Endothelial cell of umbilical vein (primary cell): ENCODE measurements around the gene BIK. TPM values are rescaled to one million over a fixed set of nuclear protein-coding genes. Genes with fewer than 3 reads are reported as not detected.

Experiments used
- BruUV-seq: library from RNA; stranded (reverse); fragments of 400-500 nt; replicated peaks from 2 replicates; lab custom pipeline; 2021; lab: Mats Ljungman, UMichigan
- CTCF ChIA-PET: fragments of 300-600, 350-600 bp; sonication (Branson Sonifier 250); formaldehyde crosslinking; loops from one replicate; lab custom pipeline; 2021; ENCODE audit warnings: antibody characterized with exemption, inconsistent platforms; lab: Charles Lee
- POLR2A ChIA-PET: fragments of 300-600, 350-600 bp; sonication (Branson Sonifier 250); formaldehyde crosslinking; loops from one replicate; lab custom pipeline; 2021; ENCODE audit warnings: antibody characterized with exemption, inconsistent platforms; lab: Charles Lee
- DNase-seq: peaks from one replicate; pipeline ENCODE4 v3.0.0-alpha.2; 2011; ENCODE audit warnings: low read depth, low spot score
- FAIRE-seq: peaks from 2 replicates; lab custom pipeline; 2011; peaks lifted over from hg19 to GRCh38; lab: Jason Lieb, UNC
- H2AFZ ChIP-seq: 2 replicates; pipeline ENCODE4 v1.6.0; 2012; ENCODE audit warnings: low read depth, low read length, control low read depth, inconsistent platforms
- H3K27ac ChIP-seq: 2 replicates; pipeline ENCODE4 v1.5.1; 2011; ENCODE audit warnings: low read depth, mild to moderate bottlenecking, control low read depth, low read length, moderate library complexity; ENCODE audit not compliant: insufficient read depth
- H3K27me3 ChIP-seq, 2 experiments: 2 replicates each; pipeline versions ENCODE4 v1.6.0 to v1.6.1; 2011; ENCODE audit warnings: low read length in 2 of 2, mixed read lengths in 1 of 2; ENCODE audit not compliant: control insufficient read depth in 2 of 2, insufficient read depth in 2 of 2
- H3K36me3 ChIP-seq, 2 experiments: 2 replicates in 1 of 2; 3 replicates in 1 of 2; pipeline ENCODE4 v1.5.1; 2011; ENCODE audit warnings: low read length in 2 of 2, mild to moderate bottlenecking in 1 of 2, moderate library complexity in 1 of 2; ENCODE audit not compliant: control insufficient read depth in 2 of 2, insufficient read depth in 2 of 2; ENCODE audit errors: extremely low read depth in 1 of 2
- H3K4me1 ChIP-seq: 3 replicates; pipeline ENCODE4 v1.5.1; 2011; ENCODE audit warnings: mild to moderate bottlenecking, low read length; ENCODE audit not compliant: control insufficient read depth, insufficient read depth; ENCODE audit errors: extremely low read depth
- H3K4me2 ChIP-seq: 2 replicates; pipeline ENCODE4 v1.6.1; 2011; ENCODE audit warnings: low read length, control low read depth, mixed read lengths; ENCODE audit not compliant: insufficient read depth
- H3K4me3 ChIP-seq, 3 experiments: fragments of 200-600 bp in 1 of 3; sonication (generic), shearing (Covaris generic) in 1 of 3; replicated peaks in 1 of 3; 2 replicates each; pipeline ENCODE4 v1.5.1; 2011 to 2016; ENCODE audit warnings: control low read depth in 3 of 3, low read length in 3 of 3, mild to moderate bottlenecking in 2 of 3, inconsistent platforms in 1 of 3, low read depth in 1 of 3, moderate library complexity in 1 of 3; ENCODE audit not compliant: insufficient read depth in 1 of 3
- H3K79me2 ChIP-seq: 2 replicates; pipeline ENCODE4 v1.6.0; 2012; ENCODE audit warnings: low read length, inconsistent platforms; ENCODE audit not compliant: control insufficient read depth, insufficient read depth
- H3K9ac ChIP-seq: replicated peaks from 2 replicates; pipeline ENCODE3; 2011; ENCODE audit warnings: low read length, control low read depth; ENCODE audit not compliant: insufficient read depth; ENCODE audit errors: extremely low read depth
- H3K9me1 ChIP-seq: replicated peaks from 3 replicates; pipeline ENCODE4 v1.6.0; 2011; ENCODE audit warnings: mild to moderate bottlenecking, low read length; ENCODE audit not compliant: control insufficient read depth, insufficient read depth; ENCODE audit errors: extremely low read depth
- H3K9me3 ChIP-seq: replicated peaks from 2 replicates; pipeline ENCODE4 v1.5.1; 2012; ENCODE audit warnings: low read length, inconsistent platforms; ENCODE audit not compliant: control insufficient read depth, insufficient read depth
- H4K20me1 ChIP-seq: replicated peaks from 2 replicates; pipeline ENCODE3; 2011; ENCODE audit warnings: mild to moderate bottlenecking, low read length; ENCODE audit not compliant: control insufficient read depth, insufficient read depth; ENCODE audit errors: extremely low read depth
- EZH2 ChIP-seq: IDR thresholded peaks from 2 replicates; pipeline ENCODE4 v1.6.1; 2012; ENCODE audit warnings: borderline replicate concordance, low read depth, mild to moderate bottlenecking, moderate library complexity, low read length, inconsistent platforms; ENCODE audit not compliant: severe bottlenecking
- FOS ChIP-seq: IDR thresholded peaks from 2 replicates; pipeline ENCODE4 v1.6.1; 2011; ENCODE audit warnings: mild to moderate bottlenecking, low read length, moderate library complexity, borderline replicate concordance; ENCODE audit not compliant: insufficient read depth
- GATA2 ChIP-seq: IDR thresholded peaks from 2 replicates; pipeline ENCODE4 v1.7.0; 2011; ENCODE audit warnings: low read depth, mild to moderate bottlenecking, moderate library complexity, mixed read lengths, low read length; ENCODE audit not compliant: insufficient read length, insufficient read depth
- JUN ChIP-seq: IDR thresholded peaks from 2 replicates; pipeline ENCODE4 v1.6.1; 2011; ENCODE audit warnings: borderline replicate concordance, low read depth; ENCODE audit not compliant: insufficient read length, insufficient read depth
- MAX ChIP-seq: IDR thresholded peaks from 2 replicates; pipeline ENCODE4 v1.6.1; 2011; ENCODE audit not compliant: insufficient read depth, insufficient read length
- MYC ChIP-seq: IDR thresholded peaks from one replicate; pipeline ENCODE4 v1.6.1; 2011; ENCODE audit warnings: mild to moderate bottlenecking, low read depth, low read length
- POLR2A ChIP-seq: IDR thresholded peaks from 2 replicates; pipeline ENCODE4 v1.6.1; 2012; ENCODE audit warnings: low read depth, mild to moderate bottlenecking, control low read depth, low read length
- POLR2AphosphoS5 ChIP-seq: IDR thresholded peaks from 2 replicates; pipeline ENCODE4 v1.6.1; 2012; ENCODE audit warnings: low read depth, mild to moderate bottlenecking, control low read depth, low read length, moderate library complexity; ENCODE audit not compliant: insufficient read depth
- dilution Hi-C: fragments of 300-500 bp; cut with MboI; formaldehyde crosslinking; loops from one replicate; pipeline ENCODE4 v1.15.0; 2019; ENCODE audit warnings: low sequenced_read_pairs; ENCODE audit not compliant: extremely low pct_ligation_motif_present
- intact Hi-C: fragments of 100-400 bp; cut with micrococcal nuclease; formaldehyde crosslinking; loops from one replicate; pipeline ENCODE4 v1.10.0; 2022
- polyA plus RNA-seq, 4 experiments: library from polyadenylated mRNA; depleted of rRNA in 3 of 4; stranded (reverse) in 3 of 4; unstranded in 1 of 4; fragments of >200 nt; gene quantifications; 2 replicates each; pipeline versions ENCODE4 v1.2.1 to v1.2.3, GENCODE V29; 2011 to 2012; ENCODE audit warnings: missing spikeins in 1 of 4
- total RNA-seq: library from RNA; stranded (reverse); gene quantifications from 2 replicates; pipeline ENCODE4 v1.2.3, GENCODE V29; 2021
- TF ChIP-seq, protein P1 (sequence below), 2 donors: IDR thresholded peaks; 1 replicate in 1 of 2; 2 replicates in 1 of 2; pipeline ENCODE4 v1.5.1; 2011; ENCODE audit warnings: low read length in 2 of 2, mild to moderate bottlenecking in 2 of 2, moderate library complexity in 2 of 2, control low read depth in 1 of 2, inconsistent platforms in 1 of 2, low read depth in 1 of 2; ENCODE audit not compliant: insufficient read depth in 1 of 2; ENCODE audit errors: extremely low read depth in 1 of 2

Gene BIK
- total and polyA plus RNA-seq, 2 donors (not counting 3 experiments of a cell fraction or from before 2014, with no cell fraction given) = 0.49 to 0.95 TPM

DNA sequence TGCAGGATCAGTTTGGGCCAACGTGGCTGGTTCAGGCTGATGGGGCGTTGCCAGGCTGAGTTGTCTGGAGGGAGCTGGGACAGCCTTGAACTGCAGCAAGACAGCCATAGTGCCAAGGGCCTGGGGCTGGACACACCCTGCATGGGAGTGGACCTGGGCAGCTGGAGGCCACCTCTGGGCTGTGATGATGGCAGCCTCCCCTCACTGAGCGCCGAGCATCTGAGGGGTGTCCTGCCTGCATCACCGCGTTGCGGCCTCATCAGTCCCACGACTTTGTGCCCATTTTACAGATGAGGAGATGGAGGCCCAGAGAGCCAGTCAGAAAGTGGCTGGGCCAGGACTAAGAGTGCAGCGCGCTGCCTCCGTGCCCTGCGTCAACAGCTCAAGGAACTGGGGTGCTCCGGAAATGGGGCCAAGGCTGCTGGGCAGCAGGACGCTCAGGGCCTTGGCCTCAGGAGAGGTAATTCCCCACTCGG is 40.2 kb downstream of the BIK start:
- intact Hi-C loops = no loop called here
- peaks cover 0 to 3% of the 10 kb centered on the region in 2 experiments for H3K36me3 ChIP-seq
- no peaks in the 10 kb centered on the region for H3K27me3 ChIP-seq
- BruUV-seq = no TSS peak
- FAIRE-seq (no peak), DNase-seq (no peak)
- ChIA-PET POLR2A (interaction anchor here (0.6 kb wide), 1 partner anchor 30 kb away, joined by 3 read pairs; no protein-coding TSS in a partner anchor), CTCF (no interaction called here)
- no peaks in the 10 kb centered on the region for H3K9me1 ChIP-seq
- peak overlapping the region; percentile 71 for H3K4me2 ChIP-seq
- H2AFZ ChIP-seq = peak overlapping the region; percentile 99
- H3K4me1 ChIP-seq = peaks cover 3% of the 10 kb centered on the region
- TF ChIP-seq GATA2 (no peak), MAX (no peak)
- no peaks in the 10 kb centered on the region for H4K20me1 ChIP-seq
- peak overlapping the region; percentile 58 for H3K9ac ChIP-seq
- no peak overlapping the region for H3K27ac ChIP-seq
- H3K79me2 ChIP-seq = peaks cover 41% of the 10 kb centered on the region
- H3K4me3 ChIP-seq = peak overlapping the region in 1 of 3 experiments; percentile 77
- H3K9me3 ChIP-seq = no peaks in the 10 kb centered on the region
- dilution Hi-C loops = no loop called here

DNA sequence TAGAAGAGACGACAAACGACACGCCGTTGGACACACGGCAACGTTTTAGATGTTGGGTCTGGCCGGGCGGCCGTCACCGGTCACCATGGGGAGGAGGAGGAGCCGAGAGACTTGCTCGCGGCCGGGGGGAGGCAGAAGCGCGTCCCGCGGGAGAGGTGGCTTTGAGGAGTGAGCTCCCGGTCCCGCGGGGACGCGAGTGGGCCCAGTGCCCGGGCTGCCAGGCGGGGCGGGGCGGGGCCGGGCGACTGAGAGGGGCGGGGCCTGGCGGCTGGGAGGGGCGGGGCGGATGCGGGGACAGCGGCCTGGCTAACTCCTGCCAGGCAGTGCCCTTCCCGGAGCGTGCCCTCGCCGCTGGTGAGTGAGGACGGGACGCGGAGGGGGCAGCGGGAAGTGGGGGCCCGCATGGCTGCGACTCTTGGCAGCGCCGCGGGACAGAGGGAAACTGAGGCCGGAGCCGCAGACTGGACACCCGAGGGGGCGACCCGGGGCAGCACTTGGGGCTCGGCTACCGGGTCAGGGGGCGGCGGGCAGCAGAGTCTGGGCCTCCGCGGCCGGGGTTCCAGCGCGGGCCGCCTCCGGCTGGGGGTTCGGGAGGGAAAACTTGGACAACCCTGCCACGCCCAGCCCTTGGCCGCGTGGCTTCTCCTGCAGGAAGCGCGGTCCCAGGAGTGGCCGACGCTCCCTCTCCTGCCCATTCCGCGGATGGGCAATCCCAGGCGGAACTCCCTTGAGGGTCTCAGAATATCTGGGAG is 40.9 kb downstream of the BIK start, which contains the start of gene TSPO:
Gene TSPO, plus strand, starts transcription at position 309 of the 752 bp plus-strand sequence. CDS start 7,680 bp downstream, outside the sequence.
- no peaks in the 10 kb centered on the region for H3K27me3 ChIP-seq
- H3K4me3 ChIP-seq = peak within 1 kb of the TSS; percentile 52 to 77 (median 65)
- no TSS peak for BruUV-seq
- peak within 1 kb of the TSS; percentile 72 for H3K9ac ChIP-seq
- intact Hi-C loops = loop anchor here (2.0 kb wide), 1 partner anchor 35 kb away; the partner anchor contains the start of gene TTLL12
- H3K4me1 ChIP-seq = peaks cover 3% of the 10 kb centered on the region
- DNase-seq (peak; percentile 38), FAIRE-seq (peak; percentile 37)
- peak within 1 kb of the TSS; percentile 39 for H3K27ac ChIP-seq
- peak within 1 kb of the TSS; percentile 74 for H3K4me2 ChIP-seq
- peak within 1 kb of the TSS; percentile 99 for H2AFZ ChIP-seq
- H4K20me1 ChIP-seq = no peaks in the 10 kb centered on the region
- H3K79me2 ChIP-seq = peaks cover 46% of the 10 kb centered on the region
- H3K9me3 ChIP-seq = no peaks in the 10 kb centered on the region
- ChIA-PET POLR2A (interaction anchor here (0.6 kb wide), 1 partner anchor 31 kb away, joined by 3 read pairs; no protein-coding TSS in a partner anchor), CTCF (interaction anchor here (1.2 kb wide), 1 partner anchor 36 kb away, joined by 3 read pairs; no protein-coding TSS in a partner anchor)
- dilution Hi-C loops = no loop called here
- TF ChIP-seq FOS (no peak), POLR2AphosphoS5 (peak; percentile 6), POLR2A (peak; percentile 81), EZH2 (no peak), JUN (no peak), MAX (peak; percentile 12), MYC (peak; percentile 70), GATA2 (no peak)
- TF ChIP-seq, protein P1, sequence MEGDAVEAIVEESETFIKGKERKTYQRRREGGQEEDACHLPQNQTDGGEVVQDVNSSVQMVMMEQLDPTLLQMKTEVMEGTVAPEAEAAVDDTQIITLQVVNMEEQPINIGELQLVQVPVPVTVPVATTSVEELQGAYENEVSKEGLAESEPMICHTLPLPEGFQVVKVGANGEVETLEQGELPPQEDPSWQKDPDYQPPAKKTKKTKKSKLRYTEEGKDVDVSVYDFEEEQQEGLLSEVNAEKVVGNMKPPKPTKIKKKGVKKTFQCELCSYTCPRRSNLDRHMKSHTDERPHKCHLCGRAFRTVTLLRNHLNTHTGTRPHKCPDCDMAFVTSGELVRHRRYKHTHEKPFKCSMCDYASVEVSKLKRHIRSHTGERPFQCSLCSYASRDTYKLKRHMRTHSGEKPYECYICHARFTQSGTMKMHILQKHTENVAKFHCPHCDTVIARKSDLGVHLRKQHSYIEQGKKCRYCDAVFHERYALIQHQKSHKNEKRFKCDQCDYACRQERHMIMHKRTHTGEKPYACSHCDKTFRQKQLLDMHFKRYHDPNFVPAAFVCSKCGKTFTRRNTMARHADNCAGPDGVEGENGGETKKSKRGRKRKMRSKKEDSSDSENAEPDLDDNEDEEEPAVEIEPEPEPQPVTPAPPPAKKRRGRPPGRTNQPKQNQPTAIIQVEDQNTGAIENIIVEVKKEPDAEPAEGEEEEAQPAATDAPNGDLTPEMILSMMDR (IDR thresholded peaks at IDR 0.05; ENCODE audit: extremely low read depth in 1 of 2, insufficient read depth in 1 of 2, low read depth in 1 of 2, low read length in 2 of 2) = no peak
- peaks cover 0 to 5% of the 10 kb centered on the region in 2 experiments for H3K36me3 ChIP-seq
- H3K9me1 ChIP-seq = no peaks in the 10 kb centered on the region
